Stimulated activated CD4-positive, alpha-beta T cell treated with anti-CD3 and anti-CD28 coated beads, Interleukin-1b, Interleukin-23, amount 100 ng/mL, for 1 hour (primary cell): ENCODE data around the gene GALNTL6.
"Not testable (repeated sequence)": the region's sequence is repeated elsewhere in the genome, so short reads cannot be mapped to it uniquely, and the experiment has no call there.

Source experiments
- DNase-seq, 2 donors: peaks; one replicate each; pipeline ENCODE4 v3.0.0-alpha.2; 2020; ENCODE audit warnings: low read depth in 2 of 2

The GALNTL6 gene

DNA sequence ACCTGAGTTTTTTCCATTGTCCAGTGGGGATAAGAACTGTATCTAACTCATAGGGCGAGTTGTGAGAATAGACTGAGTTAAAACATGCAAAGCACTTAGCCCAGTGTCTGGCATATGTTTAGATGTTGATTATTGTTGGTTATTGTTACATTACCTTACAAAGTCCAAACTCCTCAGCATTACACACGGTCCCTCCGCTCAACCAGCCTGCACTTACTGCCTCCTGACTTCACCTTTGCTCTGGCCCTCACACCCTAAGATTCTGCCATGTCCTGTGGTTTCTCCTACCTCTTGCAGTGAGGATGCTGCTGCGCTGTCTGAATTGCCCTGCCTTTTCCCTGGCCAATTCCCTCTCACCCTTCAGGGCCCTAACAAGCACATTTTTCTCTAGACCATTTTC, 1053.2 kb downstream of the GALNTL6 start:
- no peak for DNase-seq

- no peak for DNase-seq
Measured at GRCh38 chr4:172867835-172868234, 1054.6 kb downstream of the GALNTL6 start.

DNA sequence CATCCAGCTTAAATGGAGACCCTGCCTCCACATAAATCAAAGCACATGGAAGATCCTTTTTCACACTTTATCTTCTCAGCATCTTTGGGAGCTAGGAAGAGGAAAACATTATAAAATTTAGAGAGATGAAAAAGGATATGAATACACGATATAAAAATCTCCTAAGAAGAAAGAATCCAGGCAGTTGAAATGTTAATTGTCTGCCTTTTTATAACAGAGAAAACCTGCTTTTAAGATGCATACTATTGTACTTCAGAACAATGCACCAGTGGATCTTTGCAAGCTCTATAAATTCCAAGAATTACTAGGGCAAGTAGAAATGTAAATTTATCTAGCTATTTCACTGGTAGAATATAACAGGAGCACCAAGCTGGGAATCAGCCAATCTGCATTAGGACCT, 1055.1 kb downstream of the GALNTL6 start:
- DNase-seq, result no peak

DNA sequence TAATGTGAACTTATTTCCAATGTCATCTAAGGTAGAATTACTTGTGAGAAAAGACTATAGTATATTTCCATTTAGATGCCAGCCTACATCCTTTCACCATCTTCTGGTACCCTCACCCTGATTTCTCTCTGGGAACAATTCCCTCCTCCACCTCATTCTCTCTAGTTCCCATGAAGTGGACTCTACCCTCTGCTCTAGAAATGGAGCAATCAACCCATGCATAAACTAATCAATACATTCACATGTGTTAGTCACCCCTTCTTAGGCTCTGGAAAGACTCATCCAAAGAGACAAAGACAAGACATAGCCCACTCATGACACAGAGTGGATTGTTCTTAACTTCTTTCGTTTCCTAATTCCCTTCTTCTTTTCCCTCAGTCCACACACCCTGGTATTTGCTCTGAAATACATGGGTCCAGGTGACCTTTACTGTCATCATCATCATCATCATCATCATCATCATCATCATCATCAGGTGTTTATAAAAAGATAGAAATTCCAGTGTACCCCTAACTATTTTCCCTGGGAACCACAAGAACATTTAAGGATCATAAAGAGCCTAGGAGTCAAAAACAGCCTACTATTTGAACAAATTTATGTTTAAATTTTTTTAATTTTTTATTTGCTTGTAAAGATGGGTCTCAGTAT, 1056.5 kb downstream of the GALNTL6 start:
- DNase-seq, result no peak

DNA sequence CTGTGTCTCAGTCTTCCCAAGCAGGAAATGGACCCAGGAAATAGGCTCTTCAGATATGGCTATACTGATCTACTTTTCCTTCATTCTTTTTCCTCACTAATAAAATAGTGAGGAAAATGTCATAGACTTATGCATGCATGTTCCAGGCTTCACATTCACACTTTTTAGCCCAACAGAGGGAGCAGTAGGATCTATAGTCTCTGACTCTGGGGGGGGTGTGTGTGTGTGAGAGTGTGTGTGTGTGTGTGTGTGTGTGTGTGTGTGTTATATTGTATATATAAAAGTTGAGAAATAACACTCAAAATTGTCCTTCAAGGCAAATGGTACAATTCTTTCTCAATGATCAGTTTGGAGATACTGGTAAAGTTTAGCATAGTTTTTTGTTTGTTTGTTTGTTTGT, 1058.2 kb downstream of the GALNTL6 start:
- DNase-seq, result no peak

DNA sequence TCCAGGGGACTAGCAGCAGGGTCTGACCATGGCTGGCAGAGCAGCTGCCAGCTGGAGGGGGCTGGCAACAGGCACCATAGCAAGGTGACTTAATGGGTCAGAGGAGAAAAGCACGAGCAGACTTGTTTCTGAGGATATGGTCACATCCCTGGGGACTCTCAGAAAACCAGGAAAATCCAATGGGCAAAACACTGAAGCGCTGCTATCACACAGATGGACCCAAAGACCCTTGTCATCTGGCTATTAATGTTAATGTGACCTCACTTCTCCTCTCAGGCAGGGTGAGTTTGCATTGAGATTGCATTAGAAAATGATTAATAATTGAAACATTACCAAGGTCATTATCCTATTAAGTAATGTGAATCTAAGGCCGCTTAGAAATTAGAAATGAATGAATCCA, 1061.7 kb downstream of the GALNTL6 start:
- no peak for DNase-seq

DNA sequence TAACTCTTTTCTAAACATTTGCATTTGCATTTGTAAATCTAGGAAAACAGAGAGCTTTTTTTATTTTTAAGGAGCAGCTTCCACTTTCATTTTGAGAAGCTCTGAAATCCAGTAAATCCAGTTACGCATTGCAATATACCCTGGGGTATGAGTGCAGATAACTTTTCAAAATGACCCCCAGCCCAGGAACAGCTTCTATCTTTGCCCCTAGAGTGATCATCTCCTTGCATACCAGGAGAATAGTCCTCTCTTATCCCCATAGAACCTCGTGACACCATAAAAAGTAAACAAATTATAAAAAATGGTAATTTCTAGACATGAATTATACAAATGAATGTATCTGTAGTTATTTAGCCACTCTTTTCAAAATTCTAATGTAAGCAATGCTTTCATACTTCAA, 1063.2 kb downstream of the GALNTL6 start:
- no peak for DNase-seq

- no peak for DNase-seq
Measured at GRCh38 chr4:172881645-172882044, 1068.4 kb downstream of the GALNTL6 start.

GRCh38 chr4:172887358-172887757, 1074.2 kb downstream of the GALNTL6 start:
- not testable (repeated sequence) for DNase-seq

- DNase-seq, result no peak
Measured at GRCh38 chr4:172887959-172888358, 1074.8 kb downstream of the GALNTL6 start.

DNA sequence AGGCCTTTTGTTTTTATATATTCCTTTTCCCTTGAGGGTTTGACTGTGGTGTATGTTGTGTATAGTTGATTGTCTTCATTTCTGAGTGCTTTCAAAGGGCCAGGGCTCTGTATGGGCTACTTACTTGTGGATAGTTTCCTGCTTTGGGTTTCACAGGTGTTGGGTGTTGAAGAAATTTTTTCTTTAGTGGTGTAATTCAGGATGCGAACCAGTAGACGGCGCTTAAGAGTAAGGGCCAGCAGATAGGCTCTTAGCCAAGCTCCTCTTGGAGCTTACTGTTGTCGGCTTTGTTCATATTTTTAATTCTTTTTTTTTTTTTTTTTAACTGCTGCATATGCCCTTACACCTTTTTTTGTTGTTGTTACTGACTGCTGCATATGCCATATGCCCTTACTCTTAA, 1079.1 kb downstream of the GALNTL6 start:
- no peak for DNase-seq

DNA sequence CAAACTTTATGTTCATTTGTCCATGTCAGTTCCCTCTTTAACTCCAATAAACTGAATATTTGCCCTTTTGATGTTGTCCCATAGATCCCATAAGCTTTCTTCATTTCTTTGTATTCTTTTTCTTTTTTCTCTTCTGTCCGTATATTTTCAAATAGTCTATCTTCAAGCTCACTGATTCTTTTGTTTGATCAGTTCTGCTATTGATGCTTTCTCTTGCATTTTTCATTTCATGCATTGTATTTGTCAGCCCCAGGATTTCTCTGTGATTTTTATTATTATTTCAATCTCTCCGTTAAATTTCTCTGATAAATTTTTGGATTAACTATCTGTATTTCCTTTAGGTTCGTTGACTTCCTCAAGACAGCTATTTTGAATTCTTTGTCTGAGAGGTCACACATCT, 1082.5 kb downstream of the GALNTL6 start:
- DNase-seq, result no peak

GRCh38 chr4:172897046-172897445, 1083.8 kb downstream of the GALNTL6 start:
- no peak for DNase-seq

GRCh38 chr4:172898715-172899114, 1085.5 kb downstream of the GALNTL6 start:
- DNase-seq, result no peak

- no peak for DNase-seq
Measured at GRCh38 chr4:172899861-172900260, 1086.7 kb downstream of the GALNTL6 start.

- DNase-seq, result no peak
Measured at GRCh38 chr4:172900900-172901299, 1087.7 kb downstream of the GALNTL6 start.

GRCh38 chr4:172912468-172912867, 1099.3 kb downstream of the GALNTL6 start:
- DNase-seq, result not testable (repeated sequence)

- DNase-seq, result not testable (repeated sequence)
Measured at GRCh38 chr4:172917403-172917802, 1104.2 kb downstream of the GALNTL6 start.

DNA sequence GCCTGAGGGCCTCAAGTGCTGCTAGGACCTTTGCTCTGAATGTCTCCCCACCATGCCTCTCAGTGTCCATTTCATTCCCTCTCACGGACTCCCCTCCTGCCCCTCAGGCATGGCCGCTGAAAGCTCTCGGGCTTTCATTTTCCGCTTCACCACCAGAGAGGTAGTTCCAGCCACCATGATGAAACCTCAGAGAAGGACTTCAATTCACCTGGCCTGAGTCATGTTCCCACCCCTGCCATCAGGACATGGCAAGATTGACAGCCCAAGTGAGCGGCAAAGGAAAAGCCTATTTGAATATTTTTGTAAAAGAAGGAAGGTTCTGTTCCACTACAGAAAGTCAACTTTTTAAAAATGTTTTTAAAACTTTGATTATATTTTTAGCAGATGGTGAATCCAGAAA, 1106.1 kb downstream of the GALNTL6 start:
- DNase-seq, result no peak

DNA sequence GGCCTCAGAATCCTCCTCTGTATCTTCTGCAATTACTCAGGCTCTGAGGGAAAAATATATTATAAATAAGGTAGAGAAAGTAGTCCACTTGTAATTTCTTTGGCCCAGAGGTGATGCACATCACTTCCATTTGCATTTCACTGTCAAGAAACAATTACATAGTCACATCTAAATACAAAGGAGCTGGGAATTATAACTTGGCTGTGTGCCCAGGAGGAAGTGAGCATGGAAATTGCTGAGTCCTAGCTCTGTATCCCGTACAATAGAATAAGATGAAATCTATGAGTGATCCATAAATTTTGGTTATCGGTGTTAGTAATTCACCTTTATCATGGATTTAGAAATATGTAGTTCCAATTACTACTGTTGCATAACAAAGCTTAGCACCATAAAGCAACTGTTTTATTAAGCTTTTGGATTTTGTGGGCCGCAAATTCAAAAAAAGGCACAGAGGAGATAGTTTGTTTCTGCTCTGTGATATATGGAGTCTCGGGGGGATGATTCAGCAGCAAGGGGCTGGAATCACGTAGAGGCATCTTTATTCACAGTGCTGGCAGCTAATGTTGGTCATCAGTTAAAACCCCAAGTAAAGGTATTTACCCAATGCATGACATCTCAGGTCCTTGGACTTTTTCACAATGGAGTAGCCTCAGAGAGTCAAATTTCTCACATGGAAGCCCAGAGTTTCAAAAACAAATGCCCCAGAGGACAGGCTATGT, 1114.1 kb downstream of the GALNTL6 start:
- no peak for DNase-seq

DNA sequence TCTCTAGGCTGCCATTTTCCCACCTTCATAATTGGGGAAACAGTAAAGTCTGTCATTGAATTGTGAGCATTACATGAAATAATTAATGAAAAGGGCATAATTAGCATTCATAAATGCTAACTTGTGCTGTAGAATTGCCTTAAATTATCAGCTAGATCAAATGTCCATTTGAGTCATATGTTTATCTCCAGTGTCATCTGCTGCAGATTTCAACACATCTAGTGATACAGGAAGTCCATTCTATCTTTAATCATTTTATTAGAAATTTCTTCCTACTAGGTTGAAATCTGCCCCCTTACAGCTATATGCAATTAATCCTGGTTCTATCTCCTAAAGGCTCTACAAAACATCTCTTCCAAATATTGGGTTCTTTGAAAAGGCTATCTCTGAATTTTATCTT, 1115.1 kb downstream of the GALNTL6 start:
- DNase-seq, result no peak

DNA sequence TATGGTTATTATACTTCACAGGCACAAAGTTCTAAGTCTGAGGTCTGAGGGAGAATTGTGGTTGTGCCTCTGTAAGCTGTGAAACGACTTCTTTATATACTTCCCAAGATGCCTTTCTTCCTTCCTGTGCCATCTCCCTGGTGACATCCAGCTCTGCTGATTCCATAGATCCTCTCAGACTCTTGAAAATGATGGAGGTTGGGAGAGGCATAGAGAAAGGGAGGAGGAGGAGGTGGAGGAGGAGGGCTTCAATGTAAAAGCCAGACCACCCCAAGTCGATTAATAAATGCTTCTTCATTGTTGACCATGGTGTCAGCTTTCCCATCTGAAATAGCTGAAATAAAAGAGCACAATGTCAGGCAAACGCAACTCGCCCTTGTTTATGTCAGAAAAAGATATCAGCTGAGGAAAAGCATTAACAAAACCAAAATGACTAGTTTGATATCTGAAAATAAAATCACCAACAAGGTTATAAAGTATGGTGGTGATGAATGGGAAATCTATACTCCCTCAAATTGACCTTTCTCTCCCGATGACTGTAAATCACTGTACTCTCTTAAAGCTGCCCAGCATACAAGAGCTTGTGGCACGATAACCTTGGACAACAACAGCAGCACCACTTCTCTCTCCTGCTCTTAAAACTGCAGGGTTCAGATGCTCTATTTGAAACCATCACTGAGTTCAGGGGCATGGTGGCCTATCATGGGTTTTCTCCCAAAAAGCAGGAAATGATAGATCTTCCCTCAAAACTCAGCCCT, 1125.0 kb downstream of the GALNTL6 start:
- no peak for DNase-seq

DNA sequence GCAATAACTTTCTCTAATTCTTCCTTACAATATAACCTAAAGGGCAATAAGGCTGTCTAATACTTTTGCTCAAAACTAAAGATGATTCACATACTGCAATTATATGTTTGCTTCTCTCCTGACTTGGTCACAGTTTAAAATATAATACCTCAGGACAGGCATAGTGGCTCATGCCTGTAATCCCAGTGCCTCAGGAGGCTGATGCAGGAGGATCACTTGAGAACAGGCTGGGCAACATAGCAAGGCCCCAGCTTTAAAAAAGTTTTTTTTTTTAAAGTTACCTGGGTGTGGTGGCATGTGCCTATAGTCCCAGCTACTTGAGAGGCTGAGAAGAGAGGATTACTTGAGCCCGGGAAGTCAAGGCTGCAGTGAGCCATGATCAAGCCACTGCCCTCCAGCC, 1125.7 kb downstream of the GALNTL6 start:
- DNase-seq, result no peak
